Omental fat pad (tissue), 4 donors: ENCODE data around the gene INPP5A. TPM values are rescaled to one million over a fixed set of nuclear protein-coding genes. Genes with fewer than 3 reads are reported as not detected.

Experiments
- ATAC-seq: fragments of 150-250 bp; one replicate; pipeline ENCODE4 v1.9.1; 2016; ENCODE audit warnings: mild to moderate bottlenecking, moderate library complexity; ENCODE audit not compliant: low FRiP score
- DNase-seq: peaks from one replicate; pipeline ENCODE4 v3.0.0-alpha.2; 2019; ENCODE audit warnings: low spot score
- total RNA-seq, 4 donors: library from RNA; depleted of rRNA; stranded (reverse); fragments of >200 nt; gene quantifications; one replicate each; pipeline ENCODE4 v1.1.0, GENCODE V29; 2016
- TF ChIP-seq, protein P1 (sequence below), 3 donors: fragments of 450-650 bp; IDR thresholded peaks; one replicate each; pipeline ENCODE4 v1.5.1; 2016 to 2017; ENCODE audit warnings: antibody characterized with exemption in 3 of 3, mild to moderate bottlenecking in 3 of 3, moderate library complexity in 2 of 3

The INPP5A gene
- total RNA-seq, 4 donors from 2014 or later = 34.1 to 49.3 (median 43.3) TPM

DNA sequence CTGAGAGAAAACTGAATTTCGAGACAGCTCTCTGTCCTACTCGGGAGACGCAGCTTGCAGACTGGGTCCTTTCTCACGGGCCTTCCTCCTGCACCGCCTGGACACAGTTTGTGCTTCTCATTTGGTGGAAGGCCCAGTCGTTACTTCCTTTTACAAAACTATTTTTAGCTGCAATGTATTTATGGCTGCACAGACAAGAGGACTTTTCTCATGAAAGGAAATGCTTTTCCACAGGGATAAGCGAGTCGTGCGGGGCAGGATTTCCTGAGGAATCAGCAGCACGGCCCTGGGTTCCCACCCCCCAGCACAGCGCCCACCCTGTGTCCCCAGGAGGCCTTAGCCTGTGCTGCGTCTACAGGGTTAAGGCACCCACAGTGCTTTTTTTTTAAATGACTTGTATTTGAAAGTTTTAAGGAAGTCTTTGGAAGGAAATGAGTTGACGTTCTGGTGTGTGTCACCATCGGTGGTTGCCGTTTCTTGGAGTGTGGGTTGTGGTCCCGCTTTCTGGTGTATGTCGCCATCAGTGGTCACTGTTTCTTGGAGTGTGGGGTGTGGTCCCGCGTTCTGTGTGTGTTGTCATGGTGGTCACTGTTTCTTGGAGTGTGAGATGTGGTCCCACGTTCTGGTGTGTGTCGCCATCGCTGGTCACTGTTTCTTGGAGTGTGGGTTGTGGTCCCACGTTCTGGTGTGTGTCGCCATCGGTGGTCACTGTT is 50.9 kb downstream of the INPP5A start:
- DNase-seq (no peak), ATAC-seq (no peak)
- TF ChIP-seq, protein P1, sequence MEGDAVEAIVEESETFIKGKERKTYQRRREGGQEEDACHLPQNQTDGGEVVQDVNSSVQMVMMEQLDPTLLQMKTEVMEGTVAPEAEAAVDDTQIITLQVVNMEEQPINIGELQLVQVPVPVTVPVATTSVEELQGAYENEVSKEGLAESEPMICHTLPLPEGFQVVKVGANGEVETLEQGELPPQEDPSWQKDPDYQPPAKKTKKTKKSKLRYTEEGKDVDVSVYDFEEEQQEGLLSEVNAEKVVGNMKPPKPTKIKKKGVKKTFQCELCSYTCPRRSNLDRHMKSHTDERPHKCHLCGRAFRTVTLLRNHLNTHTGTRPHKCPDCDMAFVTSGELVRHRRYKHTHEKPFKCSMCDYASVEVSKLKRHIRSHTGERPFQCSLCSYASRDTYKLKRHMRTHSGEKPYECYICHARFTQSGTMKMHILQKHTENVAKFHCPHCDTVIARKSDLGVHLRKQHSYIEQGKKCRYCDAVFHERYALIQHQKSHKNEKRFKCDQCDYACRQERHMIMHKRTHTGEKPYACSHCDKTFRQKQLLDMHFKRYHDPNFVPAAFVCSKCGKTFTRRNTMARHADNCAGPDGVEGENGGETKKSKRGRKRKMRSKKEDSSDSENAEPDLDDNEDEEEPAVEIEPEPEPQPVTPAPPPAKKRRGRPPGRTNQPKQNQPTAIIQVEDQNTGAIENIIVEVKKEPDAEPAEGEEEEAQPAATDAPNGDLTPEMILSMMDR (IDR thresholded peaks at IDR 0.05) = no peak

DNA sequence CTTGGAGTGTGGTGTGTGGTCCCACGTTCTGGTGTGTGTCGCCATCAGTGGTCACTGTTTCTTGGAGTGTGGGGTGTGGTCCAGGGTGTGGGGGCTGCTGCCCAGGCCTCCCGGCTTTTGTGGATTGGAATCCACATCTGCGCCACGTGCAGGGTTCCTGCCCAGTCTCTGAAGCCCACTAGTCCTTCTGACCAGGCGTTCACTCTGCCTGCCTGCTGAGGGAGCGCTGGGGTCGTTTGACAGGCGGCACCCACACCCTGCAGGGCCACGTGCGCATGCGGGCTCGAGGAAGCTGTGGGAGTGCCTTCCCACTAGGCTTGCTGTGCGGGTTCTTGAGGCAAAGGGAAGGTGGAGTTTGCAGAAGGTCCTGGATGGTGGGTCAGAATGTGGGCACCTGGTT is 51.4 kb downstream of the INPP5A start:
- DNase-seq = no peak
- TF ChIP-seq, protein P1 (IDR thresholded peaks at IDR 0.05) = no peak
- no peak for ATAC-seq

DNA sequence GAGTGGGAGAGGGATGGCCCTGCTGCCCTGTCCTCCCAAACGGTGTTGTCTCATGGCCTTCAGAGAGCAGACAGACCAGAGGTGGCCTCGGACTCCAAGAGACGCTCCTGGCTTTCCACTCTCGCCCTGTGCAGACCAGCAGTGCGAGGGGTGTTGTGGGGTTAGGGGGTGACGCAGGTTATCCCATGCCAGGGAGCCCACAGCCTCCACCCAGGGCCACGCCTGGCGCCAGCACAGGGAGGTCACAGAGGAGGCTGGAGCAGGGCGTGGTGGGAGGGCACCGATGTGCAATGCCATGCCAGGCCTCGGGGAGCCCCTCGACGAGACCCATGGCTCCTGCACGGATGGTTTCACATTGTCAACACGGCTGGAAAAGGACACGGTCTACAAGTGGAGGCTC is 52.1 kb downstream of the INPP5A start:
- TF ChIP-seq, protein P1 (IDR thresholded peaks at IDR 0.05) = no peak
- no peak for DNase-seq
- no peak for ATAC-seq

DNA sequence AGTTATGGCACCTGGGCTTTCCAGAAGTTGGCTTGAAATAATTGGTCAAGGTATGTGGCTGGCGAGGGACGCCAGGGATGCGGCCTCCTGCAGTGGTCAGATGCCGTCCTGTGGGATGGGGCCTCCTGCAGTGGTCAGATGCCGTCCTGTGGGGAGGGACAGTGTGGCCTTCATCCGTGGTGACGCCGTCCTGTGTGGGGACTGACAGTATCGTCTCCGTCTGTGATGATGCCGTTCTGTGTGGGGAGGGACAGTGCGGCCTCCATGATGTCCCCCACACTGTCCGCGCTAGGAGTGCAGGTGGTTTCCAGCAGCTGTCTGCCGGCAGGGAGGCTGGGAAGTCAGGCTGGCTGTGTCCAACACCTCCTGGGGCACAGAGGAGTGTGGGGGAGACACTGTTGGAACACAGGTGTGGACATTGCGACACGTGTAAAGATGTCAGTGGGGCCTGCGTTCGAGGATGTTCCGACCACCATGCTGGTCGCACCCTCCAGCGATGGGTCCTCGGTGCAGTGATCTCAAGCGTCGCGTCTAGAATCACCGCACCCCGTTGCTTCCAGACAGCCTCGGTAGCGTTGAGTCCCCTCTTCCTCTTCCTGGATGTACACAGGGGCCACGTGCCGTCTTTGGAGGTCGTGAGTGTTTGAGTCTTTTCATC is 52.6 kb downstream of the INPP5A start:
- no peak for DNase-seq
- ATAC-seq = no peak
- TF ChIP-seq, protein P1 (IDR thresholded peaks at IDR 0.05) = no peak

DNA sequence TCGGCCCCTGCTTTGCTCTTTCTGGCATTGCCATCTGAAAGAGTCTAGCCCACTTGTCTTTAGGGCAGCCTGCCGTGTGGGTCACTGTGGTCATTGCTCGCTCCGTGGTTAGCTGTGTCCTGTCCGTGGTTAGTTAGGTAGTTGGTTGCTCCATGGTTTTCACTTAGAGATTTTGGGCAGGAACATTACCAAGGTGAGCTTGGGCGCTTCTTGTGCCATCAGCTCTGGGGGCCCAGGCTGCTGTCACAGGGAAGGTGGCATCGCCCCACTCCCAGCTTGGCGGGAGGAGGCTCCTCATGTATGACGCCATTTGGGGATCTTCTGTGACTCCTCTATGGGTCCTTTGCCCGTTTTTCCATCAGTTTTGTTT is 53.1 kb downstream of the INPP5A start:
- DNase-seq (no peak), ATAC-seq (no peak)
- TF ChIP-seq, protein P1 (IDR thresholded peaks at IDR 0.05) = no peak

DNA sequence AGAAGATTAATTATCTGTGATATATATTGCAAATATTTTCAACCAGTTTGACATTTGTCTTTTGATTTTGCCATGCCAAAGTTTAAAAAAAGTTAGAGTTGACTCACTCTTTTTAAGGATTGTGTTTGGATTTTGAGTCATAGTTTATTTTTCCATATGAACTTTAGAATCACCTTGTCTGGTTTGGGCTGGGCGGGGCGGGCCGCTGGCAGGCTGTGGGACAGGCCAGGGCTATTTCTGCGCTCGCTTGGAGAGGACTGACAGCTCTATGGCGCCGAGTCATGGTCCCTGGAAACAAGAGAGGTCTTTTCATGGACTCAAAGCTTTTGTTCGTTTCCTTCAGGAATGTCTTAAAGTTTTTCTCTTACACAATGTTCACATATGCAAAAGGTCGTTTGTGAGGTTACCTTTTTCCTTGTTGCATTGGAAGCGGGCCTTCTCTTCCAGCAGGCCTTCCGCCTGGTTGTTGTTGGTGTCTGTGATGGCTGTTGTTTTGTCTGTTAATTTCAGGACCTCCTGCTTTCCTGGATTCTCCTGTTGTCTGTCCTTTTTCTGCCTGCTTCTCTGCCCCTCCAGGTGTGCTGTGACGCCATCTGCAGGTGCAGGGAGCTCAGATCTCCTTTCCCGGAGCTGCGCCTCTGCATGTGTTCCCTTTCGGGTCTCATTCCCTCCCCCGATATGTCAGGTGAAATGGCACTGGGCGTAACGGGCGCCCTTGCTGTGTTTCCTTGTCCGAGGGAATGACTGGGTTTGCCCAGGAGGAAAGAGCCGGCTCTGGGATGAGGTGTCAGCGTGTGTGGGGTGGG is 53.8 kb downstream of the INPP5A start:
- DNase-seq (no peak), ATAC-seq (no peak)
- TF ChIP-seq, protein P1 (IDR thresholded peaks at IDR 0.05) = no peak
